Neural progenitor cell (in vitro differentiated cells): ENCODE results near the gene NUMB. TPM values are rescaled to one million over a fixed set of nuclear protein-coding genes. Genes with fewer than 3 reads are reported as not detected.

Experiments used
- DNase-seq: peaks from one replicate; pipeline ENCODE4 v3.0.0-alpha.2; 2016; ENCODE audit warnings: low spot score
- H2AFZ ChIP-seq: fragments of 200-600 bp; sonication (generic); replicated peaks from 2 replicates; pipeline ENCODE4 v1.6.1; 2016; ENCODE audit warnings: antibody characterized with exemption
- H3F3A ChIP-seq: fragments of 200-600 bp; sonication (generic); 2 replicates; pipeline ENCODE4 v1.6.1; 2016; ENCODE audit warnings: antibody characterized with exemption, low read depth
- H3K27ac ChIP-seq: fragments of 200-600 bp; sonication (generic); 2 replicates; pipeline ENCODE4 v1.5.1; 2016; ENCODE audit warnings: mild to moderate bottlenecking
- H3K27me3 ChIP-seq: fragments of 200-600 bp; sonication (generic); 2 replicates; pipeline ENCODE4 v1.6.1; 2016; ENCODE audit warnings: mild to moderate bottlenecking, moderate library complexity
- H3K36me3 ChIP-seq: fragments of 200-600 bp; sonication (generic); 2 replicates; pipeline ENCODE4 v1.5.1; 2016
- H3K4me1 ChIP-seq: fragments of 200-600 bp; sonication (generic); 2 replicates; pipeline ENCODE4 v1.6.1; 2016; ENCODE audit warnings: mixed run types
- H3K4me2 ChIP-seq: fragments of 200-600 bp; sonication (generic); 2 replicates; pipeline ENCODE4 v1.6.1; 2016
- H3K4me3 ChIP-seq: fragments of 200-600 bp; sonication (generic); 2 replicates; pipeline ENCODE4 v1.5.1; 2016
- H3K79me2 ChIP-seq: fragments of 200-600 bp; sonication (generic); 2 replicates; pipeline ENCODE4 v1.6.1; 2016; ENCODE audit warnings: low read depth
- H3K9ac ChIP-seq: fragments of 200-600 bp; sonication (generic); 2 replicates; pipeline ENCODE4 v1.6.1; 2016
- H3K9me3 ChIP-seq: fragments of 200-600 bp; sonication (generic); 2 replicates; pipeline ENCODE4 v1.5.1; 2016; ENCODE audit warnings: low read depth
- H4K20me1 ChIP-seq: fragments of 200-600 bp; sonication (generic); 2 replicates; pipeline ENCODE4 v1.6.1; 2016; ENCODE audit warnings: low read depth
- H3K27ac Mint-ChIP-seq: 3 replicates; pipeline ENCODE4 v1.8.0; 2021; ENCODE audit warnings: mixed read lengths
- H3K27me3 Mint-ChIP-seq: 2 replicates; pipeline ENCODE4 v1.8.0; 2022; ENCODE audit warnings: low read depth, mild to moderate bottlenecking, inconsistent platforms, moderate library complexity, mixed read lengths; ENCODE audit not compliant: insufficient read depth
- H3K36me3 Mint-ChIP-seq: 3 replicates; pipeline ENCODE4 v1.8.0; 2021; ENCODE audit warnings: mixed read lengths
- H3K4me1 Mint-ChIP-seq: 3 replicates; pipeline ENCODE4 v1.8.0; 2021; ENCODE audit warnings: mixed read lengths
- H3K4me3 Mint-ChIP-seq: 3 replicates; pipeline ENCODE4 v1.8.0; 2021; ENCODE audit warnings: mild to moderate bottlenecking, moderate library complexity, mixed read lengths
- H3K9me3 Mint-ChIP-seq: 3 replicates; pipeline ENCODE4 v1.8.0; 2020; ENCODE audit warnings: mixed read lengths
- CTCF ChIP-seq: fragments of 200-600 bp; sonication (generic); IDR thresholded peaks from 2 replicates; pipeline ENCODE4 v1.5.1; 2017; ENCODE audit warnings: antibody characterized with exemption, mild to moderate bottlenecking
- EZH2 ChIP-seq: fragments of 200-600 bp; sonication (generic); IDR thresholded peaks from 2 replicates; pipeline ENCODE4 v1.6.1; 2017; ENCODE audit warnings: antibody characterized with exemption, mild to moderate bottlenecking, moderate library complexity
- EZH2phosphoT487 ChIP-seq: fragments of 200-600 bp; sonication (generic); IDR thresholded peaks from 2 replicates; pipeline ENCODE4 v1.6.1; 2017; ENCODE audit warnings: antibody characterized with exemption
- total RNA-seq: library from RNA; depleted of rRNA; stranded (reverse); fragments of >200 nt; gene quantifications from 2 replicates; pipeline ENCODE4 v1.2.3, GENCODE V29; 2015; ENCODE audit warnings: low replicate concordance

Gene NUMB
- total RNA-seq, 1 donor from 2014 or later = 37.2 TPM

GRCh38 chr14:73365727-73366126 is 92.6 kb downstream of the NUMB start:
- TF ChIP-seq EZH2 (no peak), CTCF (no peak), EZH2phosphoT487 (no peak)
- H4K20me1 ChIP-seq = no peaks in the 10 kb centered on the region

GRCh38 chr14:73364559-73364958 is 93.8 kb downstream of the NUMB start:
- H3K27me3 Mint-ChIP-seq = no peaks in the 10 kb centered on the region
- H3K27me3 ChIP-seq = no peaks in the 10 kb centered on the region

More at GRCh38 chr14:73365727-73366126, 92.6 kb downstream of the NUMB start:
- Histone ChIP-seq H3F3A (no peaks in the 10 kb centered on the region), H3K27ac (no peak overlapping the region), H3K9me3 (no peaks in the 10 kb centered on the region), H3K9ac (no peak overlapping the region), H3K36me3 (no peaks in the 10 kb centered on the region), H3K79me2 (peaks cover 6% of the 10 kb centered on the region), H2AFZ (no peak overlapping the region), H3K4me1 (no peaks in the 10 kb centered on the region), H3K4me3 (no peak overlapping the region), H3K27me3 (no peaks in the 10 kb centered on the region), H3K4me2 (no peak overlapping the region)
- peaks cover 6% of the 10 kb centered on the region for H3K36me3 Mint-ChIP-seq
- no peaks in the 10 kb centered on the region for H3K9me3 Mint-ChIP-seq
- no peaks in the 10 kb centered on the region for H3K27me3 Mint-ChIP-seq
- peaks cover 3% of the 10 kb centered on the region for H3K4me1 Mint-ChIP-seq
- DNase-seq = no peak
- no peak overlapping the region for H3K27ac Mint-ChIP-seq
- H3K4me3 Mint-ChIP-seq = no peak overlapping the region

GRCh38 chr14:73359445-73359844 is 98.9 kb downstream of the NUMB start:
- H3K9me3 ChIP-seq = no peaks in the 10 kb centered on the region
- Mint-ChIP-seq H3K36me3 (peaks cover 8% of the 10 kb centered on the region), H3K27ac (peak overlapping the region; percentile 13), H3K4me1 (no peaks in the 10 kb centered on the region), H3K9me3 (no peaks in the 10 kb centered on the region), H3K27me3 (no peaks in the 10 kb centered on the region), H3K4me3 (no peak overlapping the region)
- no peaks in the 10 kb centered on the region for H3K4me1 ChIP-seq
- no peak for DNase-seq
- no peaks in the 10 kb centered on the region for H3K79me2 ChIP-seq
- no peak overlapping the region for H3K4me2 ChIP-seq
- no peak overlapping the region for H2AFZ ChIP-seq
- no peaks in the 10 kb centered on the region for H3K36me3 ChIP-seq
- TF ChIP-seq EZH2phosphoT487 (no peak), EZH2 (no peak), CTCF (no peak)
- no peaks in the 10 kb centered on the region for H3K27me3 ChIP-seq
- H4K20me1 ChIP-seq = peaks cover 2% of the 10 kb centered on the region
- no peak overlapping the region for H3K27ac ChIP-seq
- no peak overlapping the region for H3K9ac ChIP-seq
- no peak overlapping the region for H3K4me3 ChIP-seq
- H3F3A ChIP-seq = no peaks in the 10 kb centered on the region

More at GRCh38 chr14:73364559-73364958, 93.8 kb downstream of the NUMB start:
- DNase-seq = no peak
- Histone ChIP-seq H3K27ac (no peak overlapping the region), H3K4me3 (no peak overlapping the region), H3K4me1 (no peaks in the 10 kb centered on the region), H3F3A (no peaks in the 10 kb centered on the region), H3K9ac (no peak overlapping the region), H3K4me2 (no peak overlapping the region), H3K9me3 (no peaks in the 10 kb centered on the region), H4K20me1 (no peaks in the 10 kb centered on the region), H3K36me3 (no peaks in the 10 kb centered on the region), H3K79me2 (no peaks in the 10 kb centered on the region), H2AFZ (no peak overlapping the region)
- Mint-ChIP-seq H3K9me3 (no peaks in the 10 kb centered on the region), H3K36me3 (peaks cover 6% of the 10 kb centered on the region), H3K27ac (no peak overlapping the region), H3K4me3 (no peak overlapping the region), H3K4me1 (peaks cover 3% of the 10 kb centered on the region)
- TF ChIP-seq EZH2phosphoT487 = no peak
- TF ChIP-seq EZH2 = no peak
- TF ChIP-seq CTCF = no peak
